ENCODE measurements around the gene PSMA5.

Gene PSMA5

DNA sequence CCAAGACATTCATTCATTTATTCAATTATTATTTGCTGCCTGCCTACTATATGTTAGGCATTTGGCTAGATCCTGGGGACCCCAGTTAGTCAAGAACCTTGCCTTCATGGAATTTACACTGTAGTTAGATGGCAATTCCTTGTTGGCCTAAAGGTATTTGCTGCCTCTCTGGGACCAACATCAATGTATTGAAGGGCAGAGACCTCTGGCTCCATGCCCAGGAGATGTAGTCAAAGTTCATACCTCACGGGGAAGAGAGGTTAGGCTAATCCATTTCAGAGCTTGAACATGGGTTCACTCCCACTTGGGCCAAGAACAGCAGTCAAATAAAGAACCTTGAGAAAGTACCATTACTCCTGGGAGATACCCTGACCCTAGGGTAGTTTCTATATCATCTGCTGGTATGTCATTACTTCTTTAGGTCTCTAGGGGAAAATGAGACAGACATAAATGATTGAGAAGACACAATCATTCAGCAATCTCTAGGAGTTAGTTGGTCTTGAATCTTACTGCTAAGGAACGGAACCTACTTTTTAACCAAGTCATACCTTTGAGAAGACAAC, 60.5 kb downstream of the PSMA5 start:
- DNase-seq: no peak

DNA sequence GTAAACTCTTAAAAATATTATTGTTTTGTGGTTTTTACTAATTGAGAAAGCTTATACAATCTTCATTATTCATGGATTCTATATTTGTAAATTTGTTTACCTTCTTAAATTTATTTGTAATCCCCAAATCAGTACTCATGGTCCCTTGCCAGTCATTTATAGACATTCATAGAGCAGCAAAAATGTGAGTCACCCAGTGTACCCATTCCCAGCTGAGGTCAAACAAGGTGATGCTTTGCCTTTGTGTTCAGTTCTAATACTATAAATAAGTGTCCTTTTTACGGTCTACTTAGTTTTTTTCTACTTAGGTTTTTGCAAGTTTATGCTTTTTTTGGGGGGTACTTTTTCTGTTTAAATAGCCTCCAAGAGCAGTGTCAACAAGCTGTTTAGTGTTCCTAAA, 64.6 kb downstream of the PSMA5 start:
- DNase-seq: peak; percentile 48

DNA sequence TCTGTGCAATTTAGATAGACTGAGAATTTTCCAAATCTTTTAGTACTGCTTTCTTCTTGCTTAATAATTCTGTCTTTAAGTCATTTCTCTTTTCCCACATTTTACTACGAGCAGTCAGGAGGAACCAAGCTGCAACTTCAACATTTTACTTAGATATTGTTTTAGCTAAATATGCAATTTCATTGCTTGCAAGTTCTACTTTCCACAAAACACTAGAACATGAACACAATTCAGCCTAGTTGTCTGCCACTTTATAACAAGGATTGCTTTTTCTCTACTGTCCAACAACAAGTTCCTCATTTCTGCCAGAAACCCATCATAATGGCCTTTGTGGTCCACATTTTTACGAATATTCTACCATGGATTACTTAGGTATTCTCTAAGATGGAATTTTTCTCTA, 65.2 kb downstream of the PSMA5 start:
- DNase-seq: no peak

DNA sequence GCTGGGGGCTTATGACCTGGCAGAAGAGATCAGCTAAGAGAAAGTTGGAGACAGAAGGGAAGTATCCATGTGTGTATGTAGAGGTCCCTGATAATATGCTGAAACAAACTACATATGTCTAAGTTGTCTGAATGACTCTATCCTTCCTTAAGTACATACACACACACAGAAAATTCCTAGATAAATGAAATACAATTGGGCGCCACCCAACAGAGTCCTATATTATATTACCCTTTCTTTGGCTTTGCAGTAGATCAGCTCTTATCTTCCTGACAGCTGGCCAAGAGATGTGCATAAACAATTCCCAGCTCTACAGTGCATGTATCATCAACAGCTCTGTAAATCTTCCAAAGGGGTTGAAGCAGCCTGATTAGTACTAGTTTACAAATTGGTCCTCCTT, 68.6 kb downstream of the PSMA5 start:
- DNase-seq: no peak

DNA sequence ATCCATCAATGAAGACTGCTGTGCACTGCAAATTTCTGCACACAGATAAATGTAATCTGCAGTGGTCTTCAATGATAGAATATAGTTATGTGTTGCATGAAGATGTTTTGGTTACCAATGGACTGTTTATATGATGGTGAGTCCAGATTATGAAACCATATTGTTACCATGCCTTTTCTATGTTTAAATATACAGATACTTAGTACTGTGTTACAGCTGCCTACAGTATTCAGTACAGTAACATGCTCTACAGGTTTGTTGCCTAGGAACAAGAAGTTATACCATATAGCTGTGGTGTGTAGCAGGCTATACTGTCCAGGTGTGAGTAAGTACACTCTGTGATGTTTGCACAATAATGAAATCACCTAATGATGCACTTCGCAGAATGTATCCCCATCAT, 69.3 kb downstream of the PSMA5 start:
- DNase-seq: no peak

DNA sequence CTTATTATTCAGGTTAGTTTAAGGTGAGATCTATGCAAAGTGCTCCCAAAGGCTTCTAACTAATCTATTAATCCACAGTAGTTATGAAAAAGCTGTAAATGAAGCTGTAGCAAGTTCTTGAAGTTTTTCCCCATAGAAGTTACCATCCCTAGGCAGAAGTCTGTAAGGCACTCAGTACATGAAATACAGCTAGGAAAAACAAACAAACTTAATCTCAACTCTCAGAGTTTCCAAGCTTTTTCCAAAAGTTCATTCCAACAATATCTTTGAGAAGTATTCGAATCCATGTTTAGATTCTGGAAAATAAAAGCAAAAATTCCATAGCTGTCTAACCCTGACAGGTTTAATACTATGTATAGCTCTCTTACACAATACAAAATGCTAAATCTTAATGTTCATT, 69.7 kb downstream of the PSMA5 start:
- DNase-seq: no peak

DNA sequence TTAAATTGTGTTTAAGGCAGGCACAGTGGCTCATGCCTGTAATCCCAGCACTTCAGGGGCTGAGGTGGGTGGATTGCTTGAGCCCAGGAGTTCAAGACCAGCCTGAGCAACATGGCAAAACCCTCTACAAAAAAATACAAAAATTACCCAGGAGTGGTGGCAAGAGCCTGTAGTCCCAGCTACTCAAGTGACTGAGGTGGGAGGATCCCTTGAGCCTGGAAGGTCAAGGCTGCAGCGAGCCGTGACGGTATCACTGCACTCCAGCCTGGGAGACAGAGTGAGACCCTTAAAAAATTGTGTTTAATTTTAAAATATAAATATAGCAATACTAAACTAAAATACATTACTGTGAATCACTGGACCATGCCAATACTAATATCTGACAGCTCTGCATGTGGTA, 71.3 kb downstream of the PSMA5 start:
- DNase-seq: no peak

DNA sequence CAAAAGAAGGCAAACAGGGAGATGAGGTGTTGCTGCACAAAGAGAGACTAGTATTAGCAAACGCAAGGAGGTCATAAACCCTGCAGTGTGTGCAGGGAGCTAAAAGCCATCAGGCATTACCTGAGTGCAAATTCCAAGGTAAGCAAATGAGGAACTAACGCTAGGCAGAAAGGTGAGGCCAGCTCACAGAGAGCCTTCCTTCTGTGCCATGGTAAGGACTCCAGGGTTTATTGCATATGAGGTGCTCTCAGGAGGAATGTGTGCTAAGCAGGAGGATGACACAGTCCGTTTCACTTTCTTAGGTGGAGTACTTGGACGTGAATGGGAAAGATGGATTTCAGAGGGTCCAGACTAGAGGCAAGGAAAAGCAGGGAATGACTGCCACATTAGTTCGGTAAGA, 74.8 kb downstream of the PSMA5 start:
- no peak for DNase-seq

DNA sequence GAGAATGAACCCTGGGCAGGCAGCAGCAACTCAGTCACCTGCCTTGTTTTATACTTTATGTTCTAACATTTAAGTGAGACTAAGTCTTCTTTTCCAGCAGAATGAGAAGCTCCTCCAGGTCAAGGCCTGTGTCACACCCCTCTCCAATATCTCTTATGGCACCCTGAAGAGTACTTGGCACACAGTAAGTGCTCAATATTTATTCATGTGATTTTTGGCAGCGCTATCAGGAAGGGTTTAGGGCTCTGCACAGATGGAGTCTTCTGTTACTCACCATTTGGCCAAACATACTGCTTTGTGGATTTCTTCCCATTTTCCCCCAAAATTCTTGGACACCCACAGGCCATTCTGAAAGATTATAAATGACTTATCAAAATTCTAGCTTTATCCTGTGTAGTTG, 75.6 kb downstream of the PSMA5 start:
- DNase-seq: no peak

DNA sequence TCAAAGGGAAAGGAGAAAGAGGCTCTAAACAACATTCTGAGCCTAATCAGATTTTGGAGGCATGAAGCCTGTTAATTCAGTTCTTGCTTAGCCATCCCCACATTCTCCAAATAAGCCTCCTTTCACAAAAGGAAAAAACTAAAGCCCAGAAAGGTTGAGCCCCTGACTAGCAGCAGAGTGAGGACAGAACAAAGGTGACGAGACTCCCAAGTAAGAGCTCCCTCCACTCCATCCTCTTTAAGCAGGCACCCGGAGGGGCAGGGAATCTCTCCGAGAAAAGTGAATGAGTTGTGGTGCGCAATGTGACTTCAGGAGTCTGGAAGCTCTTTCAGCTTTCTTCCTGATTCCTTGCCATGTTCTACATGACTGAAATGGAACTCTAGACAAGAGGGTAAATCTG, 76.1 kb downstream of the PSMA5 start:
- DNase-seq: no peak

All from fibroblast of skin of right quadriceps (primary cell).